HEK293 (cell line): ENCODE data around the gene DPY19L3.

Experiments used
- CTCF ChIA-PET: fragments of 350-600 bp; formaldehyde crosslinking; extraction: SDS; loops from one replicate; lab custom pipeline; 2021; ENCODE audit warnings: antibody characterized with exemption; lab: Yijun Ruan, JAX
- POLR2A ChIA-PET: fragments of 300-600 bp; formaldehyde crosslinking; extraction: SDS; loops from one replicate; lab custom pipeline; 2020; ENCODE audit warnings: antibody characterized with exemption, inconsistent platforms; lab: Yijun Ruan, JAX
- H3K27ac ChIP-seq: fragments of 200-500 bp; sonication (Bioruptor generic); 2 replicates; pipeline ENCODE4 v1.5.1; 2014; ENCODE audit warnings: low read depth, low read length, control low read depth, inconsistent platforms; ENCODE audit errors: extremely low read depth
- H3K36me3 ChIP-seq, 2 experiments: fragments of 200-500 bp in 1 of 2; sonication (Bioruptor generic) in 1 of 2; 1 replicate in 1 of 2; 2 replicates in 1 of 2; pipeline ENCODE4 v1.5.1; 2014 to 2017; ENCODE audit warnings: inconsistent platforms in 2 of 2, low read length in 2 of 2; ENCODE audit not compliant: control insufficient read depth in 2 of 2, insufficient read depth in 1 of 2
- H3K4me1 ChIP-seq: fragments of 200-500 bp; sonication (Bioruptor generic); 2 replicates; pipeline ENCODE4 v1.5.1; 2014; ENCODE audit warnings: mild to moderate bottlenecking, low read length, inconsistent platforms; ENCODE audit not compliant: control insufficient read depth, insufficient read depth
- H3K4me3 ChIP-seq: 2 replicates; pipeline ENCODE4 v1.5.1; 2011; ENCODE audit warnings: low read depth, mild to moderate bottlenecking, control low read depth, low read length, moderate library complexity
- H3K9me3 ChIP-seq: fragments of 200-500 bp; sonication (Bioruptor generic); 2 replicates; pipeline ENCODE4 v1.5.1; 2014; ENCODE audit warnings: low read depth, low read length, inconsistent platforms; ENCODE audit not compliant: control insufficient read depth, insufficient read depth
- GLI2 ChIP-seq: fragments of 450-650 bp; formaldehyde crosslinking; IDR thresholded peaks from 2 replicates; pipeline ENCODE4; 2017; ENCODE audit warnings: missing biosample characterization, missing genetic modification characterization, low read depth, borderline replicate concordance
- GLI4 ChIP-seq: fragments of 450-650 bp; formaldehyde crosslinking; IDR thresholded peaks from 2 replicates; pipeline ENCODE4 v1.5.1; 2016; ENCODE audit warnings: missing biosample characterization, missing genetic modification characterization
- KLF17 ChIP-seq: fragments of 450-650 bp; formaldehyde crosslinking; IDR thresholded peaks from 2 replicates; pipeline ENCODE4 v1.5.1; 2016; ENCODE audit warnings: missing biosample characterization, missing genetic modification characterization
- REST ChIP-seq: fragments of 450-650 bp; formaldehyde crosslinking; IDR thresholded peaks from 2 replicates; pipeline ENCODE4 v1.5.1; 2016; ENCODE audit warnings: missing biosample characterization, missing genetic modification characterization
- SCRT2 ChIP-seq: fragments of 450-650 bp; formaldehyde crosslinking; IDR thresholded peaks from 2 replicates; pipeline ENCODE4 v1.5.1; 2016; ENCODE audit warnings: missing biosample characterization, missing genetic modification characterization
- SP3 ChIP-seq: fragments of 450-650 bp; formaldehyde crosslinking; IDR thresholded peaks from 2 replicates; pipeline ENCODE4 v1.5.1; 2016; ENCODE audit warnings: missing biosample characterization, missing genetic modification characterization
- TCF7L2 ChIP-seq: IDR thresholded peaks from 2 replicates; pipeline ENCODE4 v1.6.1; 2011; ENCODE audit warnings: low read depth, mild to moderate bottlenecking, inconsistent platforms, low read length, moderate library complexity, borderline replicate concordance
- YY1 ChIP-seq: fragments of 450-650 bp; formaldehyde crosslinking; IDR thresholded peaks from 2 replicates; pipeline ENCODE4 v1.5.1; 2018; ENCODE audit warnings: missing biosample characterization, missing genetic modification characterization
- ZBTB11 ChIP-seq: fragments of 450-650 bp; formaldehyde crosslinking; conservative IDR thresholded peaks from 2 replicates; pipeline ENCODE4 v1.5.1; 2016; ENCODE audit warnings: low read depth, missing biosample characterization, missing genetic modification characterization
- ZFP41 ChIP-seq: fragments of 450-650 bp; formaldehyde crosslinking; IDR thresholded peaks from 2 replicates; pipeline ENCODE4 v1.5.1; 2016; ENCODE audit warnings: missing biosample characterization, missing genetic modification characterization, borderline replicate concordance
- ZNF10 ChIP-seq: fragments of 450-650 bp; formaldehyde crosslinking; IDR thresholded peaks from 2 replicates; pipeline ENCODE4 v1.5.1; 2017; ENCODE audit warnings: missing biosample characterization, missing genetic modification characterization
- ZNF133 ChIP-seq: fragments of 450-650 bp; formaldehyde crosslinking; IDR thresholded peaks from 2 replicates; pipeline ENCODE4 v1.5.1; 2016; ENCODE audit warnings: missing biosample characterization, missing genetic modification characterization
- ZNF148 ChIP-seq: fragments of 450-650 bp; formaldehyde crosslinking; IDR thresholded peaks from 2 replicates; pipeline ENCODE4 v1.5.0; 2017; ENCODE audit warnings: missing biosample characterization, missing genetic modification characterization, borderline replicate concordance
- ZNF175 ChIP-seq: fragments of 450-650 bp; formaldehyde crosslinking; IDR thresholded peaks from 2 replicates; pipeline ENCODE4 v1.5.1; 2016; ENCODE audit warnings: missing biosample characterization, missing genetic modification characterization
- ZNF2 ChIP-seq: fragments of 450-650 bp; formaldehyde crosslinking; IDR thresholded peaks from 2 replicates; pipeline ENCODE4 v1.5.1; 2016; ENCODE audit warnings: missing biosample characterization, missing genetic modification characterization
- ZNF23 ChIP-seq: fragments of 450-650 bp; formaldehyde crosslinking; IDR thresholded peaks from 2 replicates; pipeline ENCODE4 v1.5.1; 2016; ENCODE audit warnings: missing biosample characterization, missing genetic modification characterization, borderline replicate concordance
- ZNF302 ChIP-seq: fragments of 450-650 bp; formaldehyde crosslinking; IDR thresholded peaks from 2 replicates; pipeline ENCODE4 v1.5.1; 2016; ENCODE audit warnings: missing biosample characterization, missing genetic modification characterization, low read depth
- ZNF335 ChIP-seq: fragments of 450-650 bp; formaldehyde crosslinking; conservative IDR thresholded peaks from 2 replicates; pipeline ENCODE4 v1.5.1; 2016; ENCODE audit warnings: missing biosample characterization, missing genetic modification characterization
- ZNF391 ChIP-seq: fragments of 450-650 bp; formaldehyde crosslinking; IDR thresholded peaks from 2 replicates; pipeline ENCODE4 v1.5.1; 2016; ENCODE audit warnings: low read depth, missing biosample characterization, missing genetic modification characterization, borderline replicate concordance
- ZNF624 ChIP-seq: fragments of 450-650 bp; formaldehyde crosslinking; IDR thresholded peaks from 2 replicates; pipeline ENCODE4 v1.5.1; 2017; ENCODE audit warnings: missing biosample characterization, missing genetic modification characterization
- ZNF664 ChIP-seq: fragments of 450-650 bp; formaldehyde crosslinking; IDR thresholded peaks from 2 replicates; pipeline ENCODE4 v1.5.1; 2016; ENCODE audit warnings: missing biosample characterization, missing genetic modification characterization
- ZNF777 ChIP-seq: fragments of 450-650 bp; formaldehyde crosslinking; IDR thresholded peaks from 2 replicates; pipeline ENCODE4 v1.5.1; 2017; ENCODE audit warnings: missing biosample characterization, missing genetic modification characterization, borderline replicate concordance
- ZNF792 ChIP-seq: fragments of 450-650 bp; formaldehyde crosslinking; IDR thresholded peaks from 2 replicates; pipeline ENCODE4 v1.5.1; 2016; ENCODE audit warnings: missing biosample characterization, missing genetic modification characterization
- ZSCAN30 ChIP-seq: fragments of 450-650 bp; IDR thresholded peaks from 2 replicates; pipeline ENCODE4 v1.5.1; 2018; ENCODE audit warnings: missing biosample characterization, mild to moderate bottlenecking, missing genetic modification characterization, moderate library complexity
- ZSCAN5A ChIP-seq: fragments of 450-650 bp; formaldehyde crosslinking; IDR thresholded peaks from 2 replicates; pipeline ENCODE4 v1.5.1; 2016; ENCODE audit warnings: missing biosample characterization, missing genetic modification characterization
- ZXDB ChIP-seq: fragments of 450-650 bp; formaldehyde crosslinking; IDR thresholded peaks from 2 replicates; pipeline ENCODE4 v1.5.1; 2016; ENCODE audit warnings: missing biosample characterization, missing genetic modification characterization

Gene DPY19L3

GRCh38 chr19:32404933-32405430 is 588 bp upstream of the DPY19L3 start:
- ChIA-PET CTCF (interaction anchor here (0.5 to 1.1 kb wide), 3 partner anchors 13 to 176 kb away, joined by 3 to 5 read pairs (median 3); no protein-coding TSS in a partner anchor), POLR2A (interaction anchor here (0.8 to 2.6 kb wide), 29 partner anchors 8 to 1738 kb away, joined by 3 to 24 read pairs (median 6); partner anchors contain the start of genes ANKRD27, NUDT19, PDCD5 and RGS9BP)
- Histone ChIP-seq H3K27ac (peak overlapping the region; percentile 97), H3K4me1 (peaks cover 18% of the 10 kb centered on the region), H3K4me3 (peak overlapping the region; percentile 76), H3K36me3 (peaks cover 22 to 29% of the 10 kb centered on the region in 2 experiments), H3K9me3 (no peaks in the 10 kb centered on the region; the same call in 1 of the 2 replicates)
- TF ChIP-seq REST (tag by site-specific recombination) (0 out of 2 replicates have a peak, but pooled peaks have one; percentile 59), KLF17 (tag by site-specific recombination) (no peak), ZXDB (tag by site-specific recombination) (no peak; the same call in 1 of the 2 replicates), ZNF148 (0 out of 2 replicates have a peak, but pooled peaks have one; percentile 11), GLI4 (tag by site-specific recombination) (no peak), ZNF23 (tag by site-specific recombination) (0 out of 2 replicates have a peak, but pooled peaks have one; percentile 5), SP3 (tag by site-specific recombination) (no peak), ZFP41 (tag by site-specific recombination) (no peak), ZNF624 (no peak), ZSCAN5A (peak; percentile 92), ZNF335 (tag by site-specific recombination) (peak; percentile 95), ZNF133 (peak; percentile 15; the same call in 1 of the 2 replicates), ZNF792 (peak; percentile 52; the same call in 1 of the 2 replicates), ZNF10 (tag by site-specific recombination) (peak; percentile 55; the same call in 1 of the 2 replicates), ZNF175 (tag by site-specific recombination) (no peak), GLI2 (tag by site-specific recombination) (no peak; the same call in 1 of the 2 replicates), ZNF664 (tag by site-specific recombination) (peak; percentile 7; the same call in 1 of the 2 replicates), YY1 (peak; percentile 61; the same call in 1 of the 2 replicates), SCRT2 (tag by site-specific recombination) (no peak), TCF7L2 (no peak), ZNF777 (tag by site-specific recombination) (no peak), ZNF391 (tag by site-specific recombination) (peak; percentile 16; the same call in 1 of the 2 replicates), ZNF2 (tag by site-specific recombination) (no peak; the same call in 1 of the 2 replicates), ZNF302 (tag by site-specific recombination) (no peak), ZSCAN30 (peak; percentile 54; the same call in 1 of the 2 replicates), ZBTB11 (tag by site-specific recombination) (no peak)
